Osteocyte (in vitro differentiated cells): ENCODE data around the gene METTL17. TPM values are rescaled to one million over a fixed set of nuclear protein-coding genes. Genes with fewer than 3 reads are reported as not detected.
A peak's percentile ranks its signal among the peaks of the same experiment; 100 is the strongest.

Source experiments
- DNase-seq: peaks from one replicate; pipeline ENCODE4 v3.0.0; 2021; ENCODE audit warnings: mixed read lengths; ENCODE audit not compliant: unreplicated experiment; ENCODE audit errors: extremely low spot score
- H3K27ac Mint-ChIP-seq: one replicate; pipeline ENCODE4 v1.8.0; 2021; ENCODE audit warnings: mild to moderate bottlenecking, mixed read lengths; ENCODE audit not compliant: unreplicated experiment
- H3K27me3 Mint-ChIP-seq: one replicate; pipeline ENCODE4 v1.8.0; 2021; ENCODE audit warnings: mixed read lengths; ENCODE audit not compliant: unreplicated experiment
- H3K36me3 Mint-ChIP-seq: one replicate; pipeline ENCODE4 v1.8.0; 2021; ENCODE audit warnings: mixed read lengths; ENCODE audit not compliant: unreplicated experiment
- H3K4me1 Mint-ChIP-seq: one replicate; pipeline ENCODE4 v1.8.0; 2021; ENCODE audit warnings: mixed read lengths; ENCODE audit not compliant: unreplicated experiment
- H3K4me3 Mint-ChIP-seq: one replicate; pipeline ENCODE4 v1.8.0; 2021; ENCODE audit warnings: mild to moderate bottlenecking, moderate library complexity, mixed read lengths; ENCODE audit not compliant: unreplicated experiment
- H3K9me3 Mint-ChIP-seq: one replicate; pipeline ENCODE4 v1.8.0; 2021; ENCODE audit warnings: mixed read lengths; ENCODE audit not compliant: unreplicated experiment
- microRNA-seq: library from miRNA; unstranded; fragments of <30 nt; microRNA quantifications from one replicate; pipeline ENCODE4 v1.1.0, GENCODE V29; 2020; ENCODE audit not compliant: unreplicated experiment
- total RNA-seq: library from RNA; stranded (reverse); gene quantifications from 2 replicates; pipeline ENCODE4 v1.2.1, GENCODE V29; 2021
- TF ChIP-seq, protein P1 (sequence below): fragments of 200-600 bp; sonication (generic); IDR thresholded peaks from 2 replicates; pipeline ENCODE4 v1.5.0; 2021; ENCODE audit warnings: antibody characterized with exemption, mild to moderate bottlenecking, moderate library complexity

Gene METTL17
- total RNA-seq, 1 donor from 2014 or later, result 58.6 TPM

DNA sequence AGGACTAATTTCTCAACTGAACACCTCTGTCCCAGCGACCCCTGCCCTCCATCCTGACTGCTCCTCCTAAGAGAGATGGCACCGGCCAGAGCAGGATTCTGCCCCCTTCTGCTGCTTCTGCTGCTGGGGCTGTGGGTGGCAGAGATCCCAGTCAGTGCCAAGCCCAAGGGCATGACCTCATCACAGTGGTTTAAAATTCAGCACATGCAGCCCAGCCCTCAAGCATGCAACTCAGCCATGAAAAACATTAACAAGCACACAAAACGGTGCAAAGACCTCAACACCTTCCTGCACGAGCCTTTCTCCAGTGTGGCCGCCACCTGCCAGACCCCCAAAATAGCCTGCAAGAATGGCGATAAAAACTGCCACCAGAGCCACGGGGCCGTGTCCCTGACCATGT, 53.1 kb downstream of the METTL17 start:
- H3K4me3 Mint-ChIP-seq, result no peak overlapping the region
- peak overlapping the region; percentile 55 for H3K27ac Mint-ChIP-seq
- TF ChIP-seq, protein P1, sequence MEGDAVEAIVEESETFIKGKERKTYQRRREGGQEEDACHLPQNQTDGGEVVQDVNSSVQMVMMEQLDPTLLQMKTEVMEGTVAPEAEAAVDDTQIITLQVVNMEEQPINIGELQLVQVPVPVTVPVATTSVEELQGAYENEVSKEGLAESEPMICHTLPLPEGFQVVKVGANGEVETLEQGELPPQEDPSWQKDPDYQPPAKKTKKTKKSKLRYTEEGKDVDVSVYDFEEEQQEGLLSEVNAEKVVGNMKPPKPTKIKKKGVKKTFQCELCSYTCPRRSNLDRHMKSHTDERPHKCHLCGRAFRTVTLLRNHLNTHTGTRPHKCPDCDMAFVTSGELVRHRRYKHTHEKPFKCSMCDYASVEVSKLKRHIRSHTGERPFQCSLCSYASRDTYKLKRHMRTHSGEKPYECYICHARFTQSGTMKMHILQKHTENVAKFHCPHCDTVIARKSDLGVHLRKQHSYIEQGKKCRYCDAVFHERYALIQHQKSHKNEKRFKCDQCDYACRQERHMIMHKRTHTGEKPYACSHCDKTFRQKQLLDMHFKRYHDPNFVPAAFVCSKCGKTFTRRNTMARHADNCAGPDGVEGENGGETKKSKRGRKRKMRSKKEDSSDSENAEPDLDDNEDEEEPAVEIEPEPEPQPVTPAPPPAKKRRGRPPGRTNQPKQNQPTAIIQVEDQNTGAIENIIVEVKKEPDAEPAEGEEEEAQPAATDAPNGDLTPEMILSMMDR, result no peak
- H3K4me1 Mint-ChIP-seq, result peaks cover 38% of the 10 kb centered on the region
- no peaks in the 10 kb centered on the region for H3K36me3 Mint-ChIP-seq
- no peak for DNase-seq
- no peaks in the 10 kb centered on the region for H3K9me3 Mint-ChIP-seq
- H3K27me3 Mint-ChIP-seq, result peaks cover 22% of the 10 kb centered on the region

DNA sequence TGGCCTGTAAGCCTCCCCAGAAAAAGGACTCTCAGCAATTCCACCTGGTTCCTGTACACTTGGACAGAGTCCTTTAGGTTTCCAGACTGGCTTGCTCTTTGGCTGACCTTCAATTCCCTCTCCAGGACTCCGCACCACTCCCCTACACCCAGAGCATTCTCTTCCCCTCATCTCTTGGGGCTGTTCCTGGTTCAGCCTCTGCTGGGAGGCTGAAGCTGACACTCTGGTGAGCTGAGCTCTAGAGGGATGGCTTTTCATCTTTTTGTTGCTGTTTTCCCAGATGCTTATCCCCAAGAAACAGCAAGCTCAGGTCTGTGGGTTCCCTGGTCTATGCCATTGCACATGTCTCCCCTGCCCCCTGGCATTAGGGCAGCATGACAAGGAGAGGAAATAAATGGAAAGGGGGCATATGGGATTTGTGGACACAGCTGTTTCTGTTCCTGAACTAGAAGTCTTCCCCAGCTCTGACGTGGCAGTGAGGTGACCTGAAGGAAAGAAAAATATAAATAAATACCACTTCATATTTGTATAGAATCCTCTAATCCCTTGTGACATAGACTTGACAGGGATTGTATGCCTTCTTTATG, 53.7 kb downstream of the METTL17 start:
- Mint-ChIP-seq H3K36me3 (no peaks in the 10 kb centered on the region), H3K4me3 (no peak overlapping the region), H3K4me1 (peaks cover 35% of the 10 kb centered on the region), H3K27ac (peak overlapping the region; percentile 55), H3K9me3 (no peaks in the 10 kb centered on the region), H3K27me3 (peaks cover 17% of the 10 kb centered on the region)
- no peak for DNase-seq
- TF ChIP-seq, protein P1, result no peak

DNA sequence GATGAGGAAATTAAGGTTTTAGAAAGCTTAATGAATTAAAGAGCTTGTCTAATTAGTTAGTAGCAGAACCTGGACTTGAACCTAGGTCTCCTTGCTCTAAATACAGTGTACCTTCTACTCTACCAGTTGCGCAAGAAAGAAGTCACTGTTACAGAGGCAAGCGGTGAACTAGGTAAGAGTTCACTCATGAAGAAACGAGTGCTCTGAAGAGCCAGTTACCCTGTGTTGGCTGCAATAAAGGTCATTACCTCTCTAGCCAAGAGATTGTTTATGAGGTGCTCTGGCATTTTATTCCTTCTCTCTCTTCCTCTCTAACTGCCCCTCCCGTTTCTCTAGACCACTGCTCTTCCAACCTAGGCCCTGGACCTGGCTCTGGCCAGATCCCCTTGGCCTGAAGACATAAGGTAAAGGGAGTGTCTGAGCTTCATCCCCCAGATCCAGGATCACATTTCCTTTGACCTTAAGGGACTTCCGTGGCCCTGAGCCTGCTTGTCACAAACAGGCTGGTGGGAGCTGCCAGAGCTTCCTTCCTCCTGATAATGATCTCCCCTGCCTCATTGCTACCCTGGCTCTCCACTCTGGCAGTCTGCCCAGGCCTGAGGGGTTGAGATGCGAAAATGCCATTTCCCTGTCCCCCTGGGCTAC, 54.3 kb downstream of the METTL17 start:
- Mint-ChIP-seq H3K4me1 (peaks cover 32% of the 10 kb centered on the region), H3K27ac (no peak overlapping the region), H3K27me3 (peaks cover 15% of the 10 kb centered on the region), H3K9me3 (no peaks in the 10 kb centered on the region), H3K36me3 (no peaks in the 10 kb centered on the region), H3K4me3 (no peak overlapping the region)
- no peak for DNase-seq
- TF ChIP-seq, protein P1, result no peak

Small RNA genes lying within 50 kb of the gene (microRNA-seq; reads per million reads assigned to microRNA genes)
- gene MIR6717, result not detected

Other genes starting within 250 kb of the METTL17 start
- not detected in 2 replicates for gene EDDM3A, start 244.1 kb upstream of the METTL17 start, total RNA-seq
- not detected in 2 replicates for gene EDDM3B, start 221.6 kb upstream of the METTL17 start, total RNA-seq
- gene RNASE6, start 208.7 kb upstream of the METTL17 start, total RNA-seq, result not detected in 2 replicates
- not detected in 2 replicates for gene RNASE1, start 187.1 kb upstream of the METTL17 start, total RNA-seq
- not detected in 2 replicates for gene RNASE3, start 98.6 kb upstream of the METTL17 start, total RNA-seq
- not detected in 2 replicates for gene RNASE2, start 34.5 kb upstream of the METTL17 start, total RNA-seq
- gene SLC39A2, start 9.3 kb downstream of the METTL17 start, total RNA-seq, result 0.60 and 1.1 TPM in 2 replicates
- 8.0 and 8.6 TPM in 2 replicates for gene NDRG2, start 35.1 kb downstream of the METTL17 start, total RNA-seq
- not detected in 2 replicates for gene TPPP2, start 40.2 kb downstream of the METTL17 start, total RNA-seq
- not detected in 2 replicates for gene RNASE13, start 44.8 kb downstream of the METTL17 start, total RNA-seq
- gene RNASE7, start 52.4 kb downstream of the METTL17 start, total RNA-seq, result not detected in 2 replicates
- gene RNASE8, start 67.8 kb downstream of the METTL17 start, total RNA-seq, result not detected in 2 replicates
- 126 and 139 TPM in 2 replicates for gene ARHGEF40, start 80.3 kb downstream of the METTL17 start, total RNA-seq
- 20.5 and 25.2 TPM in 2 replicates for gene ZNF219, start 108.7 kb downstream of the METTL17 start, total RNA-seq
- gene TMEM253, start 111.1 kb downstream of the METTL17 start, total RNA-seq, result 1.2 TPM in 2 replicates
- not detected in 2 replicates for gene OR5AU1, start 166.1 kb downstream of the METTL17 start, total RNA-seq